GM19324 (cell line): ENCODE measurements around the gene MCAT.
A peak's percentile ranks its signal among the peaks of the same experiment; 100 is the strongest.
"Not testable (repeated sequence)": the region's sequence is repeated elsewhere in the genome, so short reads cannot be mapped to it uniquely, and the experiment has no call there.

ENCODE experiments used
- ATAC-seq: cut with Tn5 transposase; IDR thresholded peaks from one replicate; pipeline ENCODE4 v1.9.1; 2021; ENCODE audit warnings: mild to moderate bottlenecking, moderate library complexity; ENCODE audit not compliant: unreplicated experiment, low FRiP score

MCAT gene

DNA sequence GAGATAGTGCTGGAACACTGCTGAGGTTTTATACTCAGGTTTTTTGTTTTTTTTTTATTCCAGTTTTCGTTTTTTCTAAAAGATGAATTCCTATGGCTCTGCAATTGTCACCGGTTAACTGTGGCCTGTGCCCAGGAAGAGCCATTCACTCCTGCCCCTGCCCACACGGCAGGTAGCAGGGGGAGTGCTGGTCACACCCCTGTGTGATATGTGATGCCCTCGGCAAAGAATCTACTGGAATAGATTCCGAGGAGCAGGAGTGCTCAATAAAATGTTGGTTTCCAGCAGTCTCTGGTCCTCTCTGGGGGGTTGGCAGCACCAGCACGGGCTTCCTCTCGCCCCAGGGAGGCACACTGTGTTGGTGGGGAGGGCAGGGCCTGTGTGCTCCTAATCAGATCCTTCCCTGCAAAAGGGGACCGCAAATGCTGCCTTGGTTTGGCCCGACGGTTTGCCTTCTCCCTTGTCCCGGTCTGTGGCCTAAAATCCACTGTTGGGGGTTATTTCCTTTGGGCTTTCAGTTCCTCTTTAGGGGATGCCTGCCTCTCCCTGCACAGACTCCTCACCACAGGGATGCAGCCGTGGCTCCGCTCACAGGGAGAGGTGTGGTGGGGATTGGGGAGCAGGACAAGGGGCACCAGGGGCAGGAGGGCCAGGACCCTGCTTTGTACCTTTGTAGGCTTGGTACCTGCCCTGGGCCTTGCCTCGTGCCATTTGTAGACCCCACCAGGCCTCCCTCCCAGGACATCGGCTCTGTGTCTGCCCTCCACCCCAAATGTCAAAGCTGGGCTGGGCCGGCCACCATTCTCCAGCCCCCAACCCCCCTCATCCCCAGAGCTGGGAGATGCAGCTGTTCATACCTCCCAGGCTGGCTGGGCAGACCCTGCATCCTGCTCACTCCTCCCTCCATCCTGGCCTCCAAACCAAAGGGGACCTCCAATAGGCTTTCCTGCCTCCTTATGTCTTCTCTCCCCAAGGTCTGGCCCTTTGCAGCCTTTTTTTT lies 13.5 kb downstream of the MCAT start:
- ATAC-seq, result no peak

- no peak for ATAC-seq
Observed at GRCh38 chr22:43128928-43129424, 14.2 kb downstream of the MCAT start.

- ATAC-seq, result no peak
Observed at GRCh38 chr22:43128116-43128515, 15.1 kb downstream of the MCAT start.

- ATAC-seq, result no peak
Observed at GRCh38 chr22:43127166-43127908, 15.9 kb downstream of the MCAT start.

- no peak for ATAC-seq
Observed at GRCh38 chr22:43126501-43127165, 16.6 kb downstream of the MCAT start.

DNA sequence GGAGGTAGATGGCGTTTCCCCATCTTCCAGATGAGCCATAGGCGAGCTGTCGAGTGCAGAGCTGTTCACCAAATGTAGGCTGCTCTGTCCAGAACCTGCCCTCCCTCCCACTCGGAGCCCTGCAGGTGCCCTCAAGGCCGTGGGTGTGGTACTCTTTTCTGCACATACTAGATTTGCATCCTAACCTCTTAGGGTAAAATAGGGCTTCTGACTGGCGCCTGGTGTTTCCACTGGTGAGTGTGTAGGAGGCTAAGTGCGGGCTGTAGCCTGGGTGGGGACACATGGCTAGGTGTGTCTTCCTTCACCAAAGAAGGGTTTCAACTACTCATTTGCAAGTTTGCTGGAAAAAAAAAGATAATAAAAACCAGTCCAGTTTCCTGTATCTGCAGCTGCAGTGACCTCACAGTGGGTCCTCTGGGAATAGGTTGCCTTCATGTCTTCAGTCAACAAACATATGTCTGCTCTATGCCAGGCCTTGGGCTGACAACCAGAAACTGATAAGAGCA lies 24.2 kb downstream of the MCAT start:
- peak; percentile 77 for ATAC-seq

DNA sequence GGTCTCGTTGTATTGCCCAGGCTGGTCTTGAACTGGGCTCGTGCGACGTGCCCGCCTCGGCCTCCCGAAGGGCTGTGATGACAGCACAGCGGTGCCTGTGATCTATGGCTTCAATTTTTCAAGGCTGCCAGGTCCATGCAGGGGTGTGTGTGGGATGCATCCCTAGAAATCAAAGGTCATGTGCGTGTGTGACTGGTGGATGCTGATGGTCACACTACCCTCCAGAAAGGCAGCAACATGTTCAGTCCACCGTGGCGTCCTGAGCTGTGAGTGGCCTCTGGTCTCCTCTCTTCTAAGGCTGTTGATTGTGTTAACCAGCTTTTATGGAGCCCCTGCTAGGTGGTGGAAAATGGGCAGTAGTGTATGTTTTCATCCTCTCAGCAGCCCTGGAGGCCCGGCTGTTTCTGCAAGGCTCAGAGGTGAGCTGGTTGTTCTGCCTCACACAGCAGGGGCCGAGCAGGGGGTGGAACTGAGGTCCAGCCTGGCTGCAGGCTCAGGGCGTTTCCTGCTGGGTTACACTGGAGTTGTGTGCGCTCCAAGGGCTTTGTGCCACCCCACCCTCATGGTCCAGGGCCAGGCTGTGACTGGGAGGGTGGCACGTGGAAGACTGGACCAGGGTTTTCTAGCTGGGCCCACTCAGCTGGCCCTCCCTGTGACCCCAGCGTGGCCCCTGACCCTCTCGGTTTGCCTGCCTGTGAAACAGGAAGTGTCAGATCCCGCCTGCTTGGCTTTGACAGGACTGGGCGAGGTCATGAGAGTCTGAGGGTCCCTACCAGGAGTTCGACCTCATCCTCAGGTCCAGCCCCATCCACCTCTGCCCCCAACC lies 25.0 kb downstream of the MCAT start:
- ATAC-seq, result peak; percentile 9

DNA sequence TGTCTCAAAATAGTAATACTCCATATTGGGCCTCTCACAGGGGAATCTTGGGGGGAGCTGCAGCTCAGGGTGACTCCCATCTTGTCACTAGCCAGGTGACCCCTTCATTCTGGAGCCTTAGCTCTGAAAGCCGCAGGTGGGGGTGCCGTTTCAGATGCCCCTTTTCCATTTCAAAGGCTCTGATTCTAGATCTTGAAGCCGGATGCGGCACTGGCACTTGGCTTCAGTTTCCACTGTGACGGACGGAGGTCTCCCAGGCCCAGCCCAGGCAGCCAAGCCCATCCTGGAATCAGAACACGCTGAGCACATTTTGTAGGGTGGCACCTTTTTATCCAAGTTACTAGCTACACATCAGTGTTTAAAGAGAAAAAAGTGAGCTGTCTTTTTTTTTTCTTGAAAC lies 26.3 kb downstream of the MCAT start:
- no peak for ATAC-seq

GRCh38 chr22:43114958-43115357 lies 28.2 kb downstream of the MCAT start:
- no peak for ATAC-seq

GRCh38 chr22:43113526-43114251 lies 29.5 kb downstream of the MCAT start:
- no peak for ATAC-seq

DNA sequence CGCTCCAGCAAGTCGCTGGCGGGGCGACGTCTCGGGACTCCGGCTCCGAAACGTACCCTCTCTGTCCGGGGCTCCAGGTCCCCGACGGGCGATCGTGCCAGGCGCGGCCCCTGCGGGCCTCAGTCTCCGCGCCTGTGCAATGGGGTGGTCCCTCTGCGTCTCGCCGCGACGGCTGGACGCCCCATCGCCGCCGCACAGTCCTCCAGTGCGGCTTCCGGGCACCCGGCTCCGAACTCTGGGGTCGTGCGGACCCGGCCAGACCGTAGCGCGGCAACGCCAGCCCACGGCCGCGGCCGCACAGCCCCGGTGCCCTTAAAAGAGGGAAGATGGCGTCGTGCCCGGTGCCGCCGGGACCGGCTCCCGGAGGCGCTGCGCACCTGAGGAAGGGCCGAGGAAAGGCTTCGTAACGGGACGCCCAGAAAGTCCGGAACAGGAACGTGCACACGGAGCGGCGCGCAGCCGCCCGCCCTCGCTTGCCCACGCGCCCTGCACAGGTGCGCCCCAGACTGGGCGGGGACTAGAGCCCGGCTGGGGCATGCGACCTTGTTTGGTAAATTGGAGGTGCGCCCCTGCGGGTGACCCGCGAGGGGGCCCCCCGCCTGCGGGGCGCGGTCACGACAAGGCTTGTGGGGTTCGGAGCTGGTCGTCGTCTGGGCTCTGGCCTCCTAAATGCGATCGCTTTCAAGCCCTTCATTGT lies 32.1 kb downstream of the MCAT start:
- ATAC-seq, result peak; percentile 57

DNA sequence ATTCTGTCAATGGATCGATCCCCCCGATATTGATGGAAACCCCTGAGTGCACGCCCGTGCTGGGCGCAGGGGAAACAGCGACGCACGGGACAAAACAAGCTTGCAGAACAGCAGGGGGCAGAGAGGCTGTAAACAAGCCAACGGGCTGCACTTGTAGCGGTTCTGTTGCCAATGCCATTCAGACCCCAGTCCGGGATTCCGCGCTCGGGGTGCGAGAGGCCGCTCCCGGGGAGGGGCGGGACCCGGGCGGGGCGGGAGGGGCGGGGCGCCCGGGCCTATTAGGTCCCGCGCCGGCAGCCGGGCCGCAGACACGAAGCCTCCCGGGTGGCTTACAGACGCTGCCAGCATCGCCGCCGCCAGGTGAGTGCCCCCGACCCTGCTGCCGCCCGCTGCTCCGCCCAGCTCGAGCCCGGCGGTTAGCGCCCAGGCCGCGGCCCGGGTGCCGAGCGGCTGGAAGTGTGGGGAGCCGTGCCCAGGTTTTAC lies 32.7 kb downstream of the MCAT start, which contains the start of gene BIK:
Gene BIK (plus strand): TSS at position 307 of the 483 bp plus-strand sequence. CDS start 13,273 bp downstream, outside the sequence.
- ATAC-seq, result peak; percentile 51

DNA sequence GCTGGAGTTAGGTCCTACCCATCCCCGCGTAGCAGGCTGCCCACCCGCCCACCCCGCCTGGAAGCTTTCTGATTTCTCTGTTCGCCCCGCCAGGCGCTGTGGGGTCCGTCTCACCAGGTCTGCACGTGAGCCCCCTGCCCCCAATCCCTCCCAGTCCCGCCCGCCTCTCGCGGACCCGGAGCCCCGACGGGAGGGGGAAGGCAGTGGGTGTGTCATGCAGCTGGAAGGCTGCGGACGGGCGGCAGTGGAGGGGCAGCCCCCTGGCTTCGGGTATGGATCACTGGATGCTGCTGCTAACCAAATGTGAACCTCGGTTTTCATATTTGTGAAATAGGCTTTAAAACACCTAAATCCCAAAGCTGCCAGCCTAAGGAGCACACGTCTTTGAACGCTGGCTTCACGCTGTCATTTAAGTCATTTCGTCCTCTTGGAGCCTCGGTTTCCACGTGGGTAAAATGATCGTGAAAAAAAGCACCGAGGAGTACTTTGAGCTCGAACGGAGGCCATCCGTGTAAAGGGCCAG lies 33.2 kb downstream of the MCAT start:
- no peak for ATAC-seq

GRCh38 chr22:43109511-43109910 lies 33.7 kb downstream of the MCAT start:
- no peak for ATAC-seq

- no peak for ATAC-seq
Observed at GRCh38 chr22:43106302-43106701, 36.9 kb downstream of the MCAT start.

GRCh38 chr22:43104950-43105349 lies 38.2 kb downstream of the MCAT start:
- not testable (repeated sequence) for ATAC-seq

GRCh38 chr22:43104056-43104625 lies 39.1 kb downstream of the MCAT start:
- not testable (repeated sequence) for ATAC-seq

- no peak for ATAC-seq
Observed at GRCh38 chr22:43101306-43101705, 41.9 kb downstream of the MCAT start.
